Vagina (tissue), 2 donors: ENCODE data around the gene TIPARP.

Experiments
- CTCF ChIP-seq, 3 experiments: fragments of 450-650 bp in 2 of 3; fragments of 200-600 bp in 1 of 3; sonication (generic) in 1 of 3; IDR thresholded peaks; one replicate each; pipeline ENCODE4 v1.5.1; 2017 to 2019; ENCODE audit warnings: antibody characterized with exemption in 3 of 3, mild to moderate bottlenecking in 2 of 3, moderate library complexity in 2 of 3
- POLR2A ChIP-seq, 2 donors: fragments of 450-650 bp; IDR thresholded peaks; one replicate each; pipeline ENCODE4 v1.6.1; 2017; ENCODE audit warnings: antibody characterized with exemption in 2 of 2, mild to moderate bottlenecking in 2 of 2, moderate library complexity in 2 of 2
- POLR2AphosphoS5 ChIP-seq, 2 donors: sonication (generic); formaldehyde crosslinking; IDR thresholded peaks; one replicate each; pipeline ENCODE4 v1.9.0; 2017; ENCODE audit warnings: antibody characterized with exemption in 2 of 2, mild to moderate bottlenecking in 2 of 2, low read depth in 1 of 2; ENCODE audit not compliant: insufficient read depth in 1 of 2

DNA sequence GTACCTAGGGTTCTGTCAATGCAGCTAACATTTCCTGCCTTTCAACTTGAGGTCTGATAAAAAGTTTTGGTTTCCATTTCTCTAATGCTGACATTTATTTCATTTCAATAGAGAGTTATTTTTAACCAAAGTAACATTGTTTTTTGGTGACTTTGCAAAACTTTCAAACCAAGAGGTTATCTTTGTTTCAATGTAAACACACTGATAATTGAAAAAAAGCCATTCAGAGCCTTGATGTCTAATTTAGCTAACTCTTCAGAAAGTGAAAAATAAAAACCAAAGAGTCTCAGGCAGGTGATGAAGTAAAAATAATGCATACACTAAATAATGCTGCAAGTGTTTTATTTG is 9.6 kb upstream of the TIPARP start:
- TF ChIP-seq CTCF (IDR thresholded peaks at IDR 0.05) (no peak), POLR2A (IDR thresholded peaks at IDR 0.05) (no peak), POLR2AphosphoS5 (IDR thresholded peaks at IDR 0.05; ENCODE audit: insufficient read depth in 1 of 2, low read depth in 1 of 2) (no peak)
